ENCODE data around the gene MEIKIN. TPM values are rescaled to one million over a fixed set of nuclear protein-coding genes. Genes with fewer than 3 reads are reported as not detected.
"Not testable (repeated sequence)": the region's sequence is repeated elsewhere in the genome, so short reads cannot be mapped to it uniquely, and the experiment has no call there.

The MEIKIN gene
- total RNA-seq, 1 experiment from 2014 or later, result not detected

DNA sequence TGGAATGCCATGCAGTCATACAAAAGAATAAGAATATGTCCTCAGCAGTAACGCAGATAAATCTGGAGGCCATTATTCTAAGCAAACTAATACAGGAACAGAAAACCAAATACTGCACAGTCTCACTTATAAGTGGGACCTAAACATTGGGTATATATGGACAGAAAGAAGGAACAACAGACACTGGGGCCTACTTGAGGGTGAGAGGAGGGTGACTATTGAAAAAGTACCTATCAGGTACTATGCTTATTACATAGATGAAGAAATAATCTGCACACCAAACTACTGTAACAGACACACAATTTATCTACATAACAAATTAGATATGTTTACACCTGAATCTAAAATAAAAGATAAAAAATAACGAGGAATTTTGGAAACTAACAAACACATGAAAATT, 38.8 kb downstream of the MEIKIN start:
- whole genome bisulfite sequencing (ENCODE audit: extremely low coverage, insufficient read length, low lambda C conversion rate), result no CpG with 5 or more reads among the region's 2 CpGs
- TF ChIP-seq, protein P1, sequence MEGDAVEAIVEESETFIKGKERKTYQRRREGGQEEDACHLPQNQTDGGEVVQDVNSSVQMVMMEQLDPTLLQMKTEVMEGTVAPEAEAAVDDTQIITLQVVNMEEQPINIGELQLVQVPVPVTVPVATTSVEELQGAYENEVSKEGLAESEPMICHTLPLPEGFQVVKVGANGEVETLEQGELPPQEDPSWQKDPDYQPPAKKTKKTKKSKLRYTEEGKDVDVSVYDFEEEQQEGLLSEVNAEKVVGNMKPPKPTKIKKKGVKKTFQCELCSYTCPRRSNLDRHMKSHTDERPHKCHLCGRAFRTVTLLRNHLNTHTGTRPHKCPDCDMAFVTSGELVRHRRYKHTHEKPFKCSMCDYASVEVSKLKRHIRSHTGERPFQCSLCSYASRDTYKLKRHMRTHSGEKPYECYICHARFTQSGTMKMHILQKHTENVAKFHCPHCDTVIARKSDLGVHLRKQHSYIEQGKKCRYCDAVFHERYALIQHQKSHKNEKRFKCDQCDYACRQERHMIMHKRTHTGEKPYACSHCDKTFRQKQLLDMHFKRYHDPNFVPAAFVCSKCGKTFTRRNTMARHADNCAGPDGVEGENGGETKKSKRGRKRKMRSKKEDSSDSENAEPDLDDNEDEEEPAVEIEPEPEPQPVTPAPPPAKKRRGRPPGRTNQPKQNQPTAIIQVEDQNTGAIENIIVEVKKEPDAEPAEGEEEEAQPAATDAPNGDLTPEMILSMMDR (conservative IDR thresholded peaks at IDR 0.05), result no peak
- Mint-ChIP-seq H3K36me3 (ENCODE audit: insufficient read depth in 1 of 3, low read depth in 3 of 3) (peaks cover 0 to 6% (median 4%) of the 10 kb centered on the region in 3 experiments; a peak in 5 of 7 replicates), H3K4me1 (no peaks in the 10 kb centered on the region), H3K27ac (no peak overlapping the region), H3K4me3 (no peak overlapping the region), H3K9me3 (peaks cover 16 to 34% of the 10 kb centered on the region in 2 experiments), H3K27me3 (ENCODE audit: low read depth) (peaks cover 2% of the 10 kb centered on the region; the same call in 1 of the 2 replicates)
- Histone ChIP-seq H3K27me3 (ENCODE audit: insufficient read depth, low read length) (no peaks in the 10 kb centered on the region), H3T11ph (ENCODE audit: low read length) (no peak overlapping the region), H3K23me2 (ENCODE audit: insufficient read length, low read depth, low read length, poor library complexity, severe bottlenecking) (no peaks in the 10 kb centered on the region), H2BK12ac (ENCODE audit: insufficient read length, low read depth, low read length) (no peak overlapping the region), H2BK20ac (ENCODE audit: low read depth, low read length, poor library complexity, severe bottlenecking) (no peak overlapping the region), H2AFZ (ENCODE audit: low read length) (no peak overlapping the region), H3K9ac (ENCODE audit: extremely low read depth, insufficient read length, low read length) (no peak overlapping the region), H2BK5ac (ENCODE audit: insufficient read length, low read length) (no peak overlapping the region), H2BK15ac (ENCODE audit: low read depth, low read length) (no peak overlapping the region), H2AK5ac (ENCODE audit: insufficient read length, low read length) (no peak overlapping the region), H4K91ac (ENCODE audit: insufficient read length, low read depth, low read length) (no peak overlapping the region), H3K18ac (ENCODE audit: insufficient read length, low read depth, low read length) (no peak overlapping the region), H3K9me3 (ENCODE audit: control insufficient read depth, low read depth, low read length) (no peaks in the 10 kb centered on the region), H4K20me1 (ENCODE audit: control insufficient read depth, insufficient read depth, insufficient read length) (no peaks in the 10 kb centered on the region), H3K79me2 (ENCODE audit: insufficient read depth, low read length) (no peaks in the 10 kb centered on the region), H3K56ac (ENCODE audit: insufficient read length, low read depth, low read length) (no peak overlapping the region), H4K8ac (replicated peaks; ENCODE audit: insufficient read length, low read depth, low read length) (no peak overlapping the region), H3K4ac (ENCODE audit: low read depth, low read length) (no peak overlapping the region), H3K27ac (ENCODE audit: insufficient read length, low read depth, low read length) (no peak overlapping the region), H3K23ac (ENCODE audit: insufficient read length, low read depth, low read length) (no peak overlapping the region), H2BK120ac (ENCODE audit: low read depth, low read length, poor library complexity, severe bottlenecking) (no peak overlapping the region), H3K79me1 (ENCODE audit: insufficient read depth, low read depth, low read length, poor library complexity, severe bottlenecking) (no peaks in the 10 kb centered on the region), H4K5ac (ENCODE audit: insufficient read length, low read depth, low read length) (no peak overlapping the region), H3K14ac (ENCODE audit: insufficient read depth, low read length) (no peak overlapping the region), H3K4me2 (ENCODE audit: insufficient read depth, insufficient read length, low read length) (no peak overlapping the region), H3K4me1 (ENCODE audit: insufficient read depth, low read length) (no peaks in the 10 kb centered on the region)
- DNase-seq, result no peak

GRCh38 chr5:131902266-131902665, 43.2 kb downstream of the MEIKIN start:
- H3K9ac ChIP-seq (ENCODE audit: extremely low read depth, insufficient read length, low read length); H3K27ac Mint-ChIP-seq; H3T11ph ChIP-seq (ENCODE audit: low read length); H2AFZ ChIP-seq (ENCODE audit: low read length); H4K91ac ChIP-seq (ENCODE audit: insufficient read length, low read depth, low read length); H3K9me3 ChIP-seq (ENCODE audit: control insufficient read depth, low read depth, low read length); H3K23ac ChIP-seq (ENCODE audit: insufficient read length, low read depth, low read length); H2BK5ac ChIP-seq (ENCODE audit: insufficient read length, low read length); H3K23me2 ChIP-seq (ENCODE audit: insufficient read length, low read depth, low read length, poor library complexity, severe bottlenecking); H3K4me1 Mint-ChIP-seq; H3K4me1 ChIP-seq (ENCODE audit: insufficient read depth, low read length); H2BK15ac ChIP-seq (ENCODE audit: low read depth, low read length); H3K79me2 ChIP-seq (ENCODE audit: insufficient read depth, low read length); H3K27me3 ChIP-seq (ENCODE audit: insufficient read depth, low read length); H3K4me3 Mint-ChIP-seq; H3K79me1 ChIP-seq (ENCODE audit: insufficient read depth, low read depth, low read length, poor library complexity, severe bottlenecking); H3K4ac ChIP-seq (ENCODE audit: low read depth, low read length); H4K8ac ChIP-seq (replicated peaks; ENCODE audit: insufficient read length, low read depth, low read length); H4K5ac ChIP-seq (ENCODE audit: insufficient read length, low read depth, low read length); DNase-seq; H3K4me2 ChIP-seq (ENCODE audit: insufficient read depth, insufficient read length, low read length); H3K18ac ChIP-seq (ENCODE audit: insufficient read length, low read depth, low read length); H2BK12ac ChIP-seq (ENCODE audit: insufficient read length, low read depth, low read length); H2BK120ac ChIP-seq (ENCODE audit: low read depth, low read length, poor library complexity, severe bottlenecking); H3K36me3 Mint-ChIP-seq (ENCODE audit: insufficient read depth in 1 of 3, low read depth in 3 of 3); H3K14ac ChIP-seq (ENCODE audit: insufficient read depth, low read length); H3K27me3 Mint-ChIP-seq (ENCODE audit: low read depth); H2BK20ac ChIP-seq (ENCODE audit: low read depth, low read length, poor library complexity, severe bottlenecking); H2AK5ac ChIP-seq (ENCODE audit: insufficient read length, low read length); H4K20me1 ChIP-seq (ENCODE audit: control insufficient read depth, insufficient read depth, insufficient read length); H3K27ac ChIP-seq (ENCODE audit: insufficient read length, low read depth, low read length); H3K56ac ChIP-seq (ENCODE audit: insufficient read length, low read depth, low read length): not testable (repeated sequence)
- WGBS (ENCODE audit: extremely low coverage, insufficient read length, low lambda C conversion rate), result no CpG with 5 or more reads among the region's 1 CpG
- H3K9me3 Mint-ChIP-seq, result peaks cover 23 to 34% of the 10 kb centered on the region in 2 experiments

Data from H9 (cell line).